ENCODE data around the gene STARD13. TPM values are rescaled to one million over a fixed set of nuclear protein-coding genes. Genes with fewer than 3 reads are reported as not detected.
A peak's percentile ranks its signal among the peaks of the same experiment; 100 is the strongest.

Gene STARD13
- total and polyA plus RNA-seq, 2 donors from 2014 or later: 5.1 to 37.2 TPM

DNA sequence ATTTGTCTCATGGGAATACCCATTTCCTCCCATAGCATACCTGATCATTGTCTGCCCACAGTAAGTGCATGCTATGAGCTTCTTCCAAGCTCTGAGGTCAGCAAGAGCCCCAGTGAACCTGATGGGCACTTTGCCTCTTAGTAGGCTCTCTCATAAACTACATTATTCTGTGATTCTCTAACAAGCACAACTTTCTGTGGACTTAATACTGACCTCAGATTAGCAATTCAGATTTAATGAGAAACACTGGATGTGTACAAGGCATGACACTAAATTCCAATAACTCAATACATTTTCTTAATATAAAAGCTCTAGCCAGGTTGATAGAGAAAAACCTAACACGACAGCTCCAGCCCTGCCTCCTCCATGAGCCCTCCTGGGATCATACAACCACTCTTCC, 23.3 kb upstream of the STARD13 start:
- no peak overlapping the region for H3K4me3 ChIP-seq (ENCODE audit: low read length in 3 of 3)
- H3K4me1 ChIP-seq (ENCODE audit: control insufficient read depth in 2 of 3, insufficient read depth in 2 of 3, low read depth in 1 of 3, low read length in 3 of 3): peaks cover 0 to 2% (median 0%) of the 10 kb centered on the region in 3 donors
- intact Hi-C loops (cut with DNase I): no loop called here
- H3K9me3 ChIP-seq (ENCODE audit: control insufficient read depth in 2 of 3, insufficient read depth in 1 of 3, low read length in 3 of 3): no peaks in the 10 kb centered on the region
- no peak for DNase-seq
- FAIRE-seq: no peak
- H3K36me3 ChIP-seq (ENCODE audit: control insufficient read depth in 2 of 3, insufficient read depth in 3 of 3, low read length in 3 of 3): no peaks in the 10 kb centered on the region
- H3K27ac ChIP-seq (ENCODE audit: low read depth in 2 of 2, low read length in 2 of 2): no peak overlapping the region
- no peak overlapping the region for H3K9ac ChIP-seq (ENCODE audit: low read length in 3 of 3)
- no peaks in the 10 kb centered on the region for H3K27me3 ChIP-seq (ENCODE audit: control insufficient read depth, insufficient read depth, low read length)
- TF ChIP-seq, protein P1, sequence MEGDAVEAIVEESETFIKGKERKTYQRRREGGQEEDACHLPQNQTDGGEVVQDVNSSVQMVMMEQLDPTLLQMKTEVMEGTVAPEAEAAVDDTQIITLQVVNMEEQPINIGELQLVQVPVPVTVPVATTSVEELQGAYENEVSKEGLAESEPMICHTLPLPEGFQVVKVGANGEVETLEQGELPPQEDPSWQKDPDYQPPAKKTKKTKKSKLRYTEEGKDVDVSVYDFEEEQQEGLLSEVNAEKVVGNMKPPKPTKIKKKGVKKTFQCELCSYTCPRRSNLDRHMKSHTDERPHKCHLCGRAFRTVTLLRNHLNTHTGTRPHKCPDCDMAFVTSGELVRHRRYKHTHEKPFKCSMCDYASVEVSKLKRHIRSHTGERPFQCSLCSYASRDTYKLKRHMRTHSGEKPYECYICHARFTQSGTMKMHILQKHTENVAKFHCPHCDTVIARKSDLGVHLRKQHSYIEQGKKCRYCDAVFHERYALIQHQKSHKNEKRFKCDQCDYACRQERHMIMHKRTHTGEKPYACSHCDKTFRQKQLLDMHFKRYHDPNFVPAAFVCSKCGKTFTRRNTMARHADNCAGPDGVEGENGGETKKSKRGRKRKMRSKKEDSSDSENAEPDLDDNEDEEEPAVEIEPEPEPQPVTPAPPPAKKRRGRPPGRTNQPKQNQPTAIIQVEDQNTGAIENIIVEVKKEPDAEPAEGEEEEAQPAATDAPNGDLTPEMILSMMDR (IDR thresholded peaks at IDR 0.05; ENCODE audit: borderline replicate concordance, extremely low read depth, insufficient read depth): no peak

DNA sequence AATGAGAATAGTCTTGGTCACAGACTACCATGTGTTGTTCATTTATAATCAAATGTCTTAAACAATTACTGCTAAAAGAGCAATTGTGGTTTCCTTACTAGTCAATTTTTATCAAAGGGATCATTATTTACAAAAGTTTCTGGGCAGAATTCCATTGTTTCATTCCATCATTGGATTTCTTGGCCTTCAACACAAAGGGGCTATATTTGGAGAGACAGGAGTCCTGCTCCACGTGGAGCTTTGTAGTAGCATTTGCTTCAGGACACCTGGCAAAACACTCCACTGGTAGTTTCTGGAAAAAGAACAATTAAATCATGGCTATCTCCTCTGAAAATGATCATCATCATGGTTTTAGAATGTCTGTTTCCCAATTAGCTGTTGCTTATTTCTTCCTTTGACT, 22.3 kb upstream of the STARD13 start:
- DNase-seq: peak in 1 of 5 donors; percentile 49
- TF ChIP-seq, protein P1 (IDR thresholded peaks at IDR 0.05; ENCODE audit: borderline replicate concordance, extremely low read depth, insufficient read depth): no peak
- Histone ChIP-seq H3K9me3 (ENCODE audit: control insufficient read depth in 2 of 3, insufficient read depth in 1 of 3, low read length in 3 of 3) (no peaks in the 10 kb centered on the region), H3K4me3 (ENCODE audit: low read length in 3 of 3) (no peak overlapping the region), H3K27ac (ENCODE audit: low read depth in 2 of 2, low read length in 2 of 2) (no peak overlapping the region), H3K4me1 (ENCODE audit: control insufficient read depth in 2 of 3, insufficient read depth in 2 of 3, low read depth in 1 of 3, low read length in 3 of 3) (peaks cover 0 to 2% (median 0%) of the 10 kb centered on the region in 3 donors), H3K36me3 (ENCODE audit: control insufficient read depth in 2 of 3, insufficient read depth in 3 of 3, low read length in 3 of 3) (no peaks in the 10 kb centered on the region), H3K27me3 (ENCODE audit: control insufficient read depth, insufficient read depth, low read length) (no peaks in the 10 kb centered on the region), H3K9ac (ENCODE audit: low read length in 3 of 3) (no peak overlapping the region)
- intact Hi-C loops (cut with DNase I): no loop called here
- no peak for FAIRE-seq

DNA sequence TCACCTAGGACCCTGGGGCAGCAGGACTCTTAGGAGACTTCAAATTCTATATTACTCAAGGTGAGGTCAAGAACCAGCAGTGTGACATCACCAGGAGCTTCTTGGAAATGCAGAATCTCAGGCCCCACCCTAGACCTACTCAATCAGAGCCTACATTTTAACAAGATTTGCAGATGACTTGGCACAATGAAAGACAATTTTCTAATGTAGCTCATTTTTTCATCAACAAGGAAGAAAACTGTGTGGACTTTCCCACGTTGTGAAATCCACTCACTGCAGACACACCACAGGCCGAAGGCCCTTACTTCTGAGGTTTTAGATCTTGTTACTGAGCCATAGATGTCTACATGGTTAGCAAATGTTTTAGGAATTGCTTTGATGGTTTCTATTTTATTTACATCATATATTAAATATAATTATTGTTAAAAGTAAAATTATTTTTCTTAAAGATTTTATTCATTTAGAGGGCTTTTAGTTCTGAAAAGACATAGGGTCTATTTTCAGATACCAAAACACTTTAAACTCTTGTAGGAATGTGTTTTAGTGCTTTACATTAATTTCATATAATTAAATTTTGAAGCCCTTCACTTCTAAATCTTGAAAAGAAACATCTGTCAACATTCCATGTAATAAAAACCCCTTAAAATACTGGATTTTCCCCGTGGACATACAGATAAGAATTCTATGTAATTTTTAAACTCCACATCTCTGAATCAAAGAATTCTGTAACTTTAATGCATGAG, 18.5 kb upstream of the STARD13 start:
- DNase-seq (peak in 2 of 5 donors; percentile 21 to 63), FAIRE-seq (no peak)
- Histone ChIP-seq H3K4me1 (ENCODE audit: control insufficient read depth in 2 of 3, insufficient read depth in 2 of 3, low read depth in 1 of 3, low read length in 3 of 3) (no peaks in the 10 kb centered on the region), H3K36me3 (ENCODE audit: control insufficient read depth in 2 of 3, insufficient read depth in 3 of 3, low read length in 3 of 3) (no peaks in the 10 kb centered on the region), H3K27ac (ENCODE audit: low read depth in 2 of 2, low read length in 2 of 2) (no peak overlapping the region), H3K4me3 (ENCODE audit: low read length in 3 of 3) (no peak overlapping the region), H3K9ac (ENCODE audit: low read length in 3 of 3) (no peak overlapping the region), H3K9me3 (ENCODE audit: control insufficient read depth in 2 of 3, insufficient read depth in 1 of 3, low read length in 3 of 3) (no peaks in the 10 kb centered on the region), H3K27me3 (ENCODE audit: control insufficient read depth, insufficient read depth, low read length) (no peaks in the 10 kb centered on the region)
- intact Hi-C loops (cut with DNase I): no loop called here
- TF ChIP-seq, protein P1 (IDR thresholded peaks at IDR 0.05; ENCODE audit: borderline replicate concordance, extremely low read depth, insufficient read depth): no peak
